HG03045 (cell line): ENCODE measurements around the gene DRGX.

Experiments
- ATAC-seq: cut with Tn5 transposase; IDR thresholded peaks from one replicate; pipeline ENCODE4 v1.9.1; 2021; ENCODE audit warnings: mild to moderate bottlenecking, moderate library complexity; ENCODE audit not compliant: unreplicated experiment

The DRGX gene

DNA sequence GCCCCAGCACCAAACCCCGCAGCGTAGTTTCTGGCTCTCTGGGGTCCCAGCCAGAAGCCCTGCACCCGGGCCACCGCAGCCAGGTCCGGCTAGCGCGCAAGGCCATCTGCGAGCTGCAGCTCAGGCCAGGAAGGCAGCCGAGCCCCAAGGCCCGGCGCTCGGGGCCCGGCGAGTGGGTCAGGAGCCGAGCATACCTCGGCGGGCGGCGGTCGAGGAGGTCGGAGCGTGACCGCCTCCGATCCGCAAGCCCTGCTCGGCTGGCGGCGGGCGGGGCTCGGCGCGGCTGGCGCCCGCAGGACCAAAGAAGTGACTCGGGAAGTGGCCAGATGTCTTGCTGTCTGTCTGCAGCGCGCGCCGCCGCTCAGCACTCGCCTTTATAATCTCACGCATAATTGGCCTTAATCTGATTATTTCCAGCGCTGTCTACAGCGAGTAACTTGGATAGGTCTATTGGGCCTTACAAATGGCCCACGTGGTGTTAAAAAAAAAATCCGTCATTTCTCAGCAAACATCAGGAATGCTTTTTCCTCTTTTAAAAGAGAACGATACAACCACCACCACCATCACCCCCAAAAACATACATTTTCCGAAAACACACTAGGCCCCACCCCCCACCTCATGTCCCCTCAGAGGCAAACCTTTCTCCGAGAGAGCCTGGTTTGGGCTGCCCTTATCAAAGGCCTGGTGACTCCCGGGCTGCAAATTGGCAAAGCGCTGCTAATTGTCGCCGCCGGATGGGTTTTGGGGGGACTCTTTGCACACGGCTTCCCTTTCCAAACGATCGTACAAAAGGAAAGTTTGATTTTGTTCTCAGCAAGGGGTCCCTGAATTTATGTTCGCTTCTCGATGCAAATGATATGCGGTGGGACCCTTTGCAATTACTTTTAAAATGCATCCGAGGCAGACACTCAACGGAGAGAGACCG is at the start of gene DRGX:
DRGX (minus strand) TSS at position 349 of the 925 bp plus-strand sequence. CDS start 649 bp downstream, outside the sequence.
- no peak for ATAC-seq

DNA sequence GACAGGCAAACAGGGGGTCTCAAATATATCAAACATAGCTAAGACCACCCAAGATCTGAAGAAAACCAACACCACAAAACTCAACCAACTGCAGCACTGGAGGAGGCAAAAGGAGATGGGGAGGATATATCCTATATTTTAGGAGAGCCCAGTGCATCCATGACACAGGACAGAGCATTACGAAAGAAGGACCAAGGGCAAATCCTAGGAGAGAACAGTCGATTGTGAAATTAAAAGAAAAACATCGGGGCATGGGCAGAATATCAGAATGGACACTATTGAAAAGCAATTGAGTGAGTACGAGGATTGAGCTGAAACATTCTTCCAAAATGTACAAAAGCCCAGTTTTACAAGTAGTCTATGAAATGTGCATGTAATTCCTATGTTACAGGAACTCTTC is 48.5 kb upstream of the DRGX start:
- no peak for ATAC-seq

DNA sequence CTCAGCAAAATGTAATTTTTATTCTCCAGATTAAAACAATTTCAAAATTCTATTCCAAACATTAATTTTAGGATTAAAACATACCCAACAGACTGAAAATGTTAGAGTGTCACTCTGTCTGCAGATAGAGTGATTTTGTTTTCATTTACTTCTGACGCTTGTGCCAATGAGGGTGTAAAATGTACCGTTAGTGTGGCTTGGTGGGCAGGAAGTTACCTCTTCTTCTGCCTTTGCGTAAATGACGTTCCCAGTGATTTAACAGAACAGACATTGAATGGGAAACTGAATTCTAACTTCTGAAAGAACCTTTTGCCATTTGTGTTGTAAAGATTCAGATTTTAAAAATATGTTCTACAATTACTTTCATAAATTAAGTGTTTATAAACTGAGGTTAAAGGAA is 47.0 kb upstream of the DRGX start:
- no peak for ATAC-seq

DNA sequence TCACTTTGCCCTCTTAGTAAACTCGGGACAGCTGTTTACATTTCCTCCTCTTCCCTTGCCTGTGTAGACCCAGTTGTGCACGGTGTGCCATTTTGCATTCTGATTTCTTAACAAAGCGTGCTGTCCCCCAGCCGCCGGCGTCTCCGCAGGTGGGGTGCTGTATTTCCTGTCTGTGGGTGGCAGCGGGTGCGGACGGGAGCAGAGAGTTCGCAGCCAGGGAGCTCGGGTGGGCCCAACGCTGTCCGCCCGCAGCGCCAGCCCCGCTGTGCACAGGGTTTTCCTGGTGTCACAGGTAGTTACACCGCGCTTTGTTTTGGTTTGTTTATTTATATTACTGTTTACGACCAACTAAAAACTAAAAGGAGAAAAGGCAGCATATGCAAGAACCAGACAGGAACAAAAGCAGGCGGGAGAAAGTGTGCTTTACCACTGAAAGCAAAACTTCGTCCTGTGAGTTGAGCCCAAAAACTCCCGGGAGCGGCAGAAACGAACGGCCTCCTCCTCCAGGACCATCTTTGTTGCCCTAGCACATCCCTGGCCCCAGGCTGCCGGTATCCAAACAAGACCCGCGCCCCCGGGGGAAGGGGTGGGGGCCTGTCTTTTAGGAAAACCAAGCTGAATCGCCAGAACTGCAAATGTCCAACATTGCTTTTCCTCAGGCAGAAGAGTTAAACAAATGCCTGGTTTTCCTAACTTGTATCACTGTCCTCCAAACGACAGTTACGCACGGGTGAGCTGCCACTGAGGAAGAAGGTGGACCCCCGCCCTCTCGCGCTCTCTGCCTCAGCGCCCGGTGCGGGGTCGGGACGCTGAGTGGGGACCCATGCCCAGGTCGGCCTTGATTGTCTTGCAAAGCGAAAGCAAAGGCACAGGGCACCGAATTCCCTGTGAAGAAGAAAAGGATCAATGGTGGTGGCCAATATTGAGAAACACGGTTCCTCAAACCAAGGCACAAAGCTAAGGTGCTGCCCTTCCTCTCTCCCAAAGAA is 45.9 kb upstream of the DRGX start:
- no peak for ATAC-seq

DNA sequence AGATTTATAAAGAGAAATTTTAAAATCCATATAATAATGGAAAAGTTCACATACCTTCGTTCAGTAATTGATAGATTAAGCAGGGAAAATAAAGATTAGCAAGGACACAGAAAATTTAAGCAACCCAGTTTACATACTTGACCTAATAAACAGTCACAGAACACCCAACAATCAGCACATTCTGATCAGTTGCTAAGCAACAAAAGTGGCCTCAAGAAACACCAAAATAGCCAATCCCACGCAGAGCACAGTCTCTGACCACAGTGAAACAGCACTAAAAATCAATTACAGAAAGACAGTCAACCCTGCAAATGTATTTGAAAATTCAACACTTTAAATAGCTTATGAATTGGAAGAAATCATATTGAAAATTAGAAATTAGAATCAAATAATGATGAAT is 39.3 kb upstream of the DRGX start:
- ATAC-seq, result no peak

DNA sequence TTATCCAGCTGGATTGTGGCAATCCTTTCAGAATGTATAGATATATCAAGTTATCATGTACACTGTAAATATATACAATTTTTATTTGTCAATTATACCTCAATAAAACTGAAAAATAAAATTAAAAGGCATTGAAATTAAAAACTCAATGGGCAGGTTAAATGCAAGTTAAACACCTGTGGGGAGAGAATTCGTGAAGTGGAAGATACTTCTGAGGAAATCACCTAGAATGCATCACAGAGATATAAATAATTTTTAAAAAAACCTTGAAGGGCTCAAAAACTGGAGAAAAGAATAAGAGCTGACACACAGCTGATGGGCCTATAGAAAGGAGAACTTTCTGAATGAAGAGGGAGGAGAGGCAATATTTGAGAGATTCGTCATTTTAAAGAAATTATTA is 37.2 kb upstream of the DRGX start:
- no peak for ATAC-seq

DNA sequence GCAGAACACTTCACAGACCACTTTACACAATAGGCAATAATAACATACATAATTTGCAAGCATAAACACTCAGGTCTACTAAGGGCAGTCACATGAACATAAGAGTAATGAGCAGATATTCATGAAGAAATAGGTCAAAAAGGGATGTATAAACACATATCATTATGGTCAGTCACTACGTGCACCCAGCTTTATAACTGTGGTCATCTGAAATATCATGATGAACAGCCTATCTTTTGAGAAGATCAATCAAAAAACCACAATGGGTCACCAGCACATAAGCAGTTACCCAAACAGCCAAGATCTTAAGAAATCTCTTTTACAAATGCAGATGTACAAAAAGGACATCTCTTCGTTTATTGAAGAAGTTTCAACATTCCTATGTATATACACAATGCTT is 35.5 kb upstream of the DRGX start:
- ATAC-seq, result no peak

DNA sequence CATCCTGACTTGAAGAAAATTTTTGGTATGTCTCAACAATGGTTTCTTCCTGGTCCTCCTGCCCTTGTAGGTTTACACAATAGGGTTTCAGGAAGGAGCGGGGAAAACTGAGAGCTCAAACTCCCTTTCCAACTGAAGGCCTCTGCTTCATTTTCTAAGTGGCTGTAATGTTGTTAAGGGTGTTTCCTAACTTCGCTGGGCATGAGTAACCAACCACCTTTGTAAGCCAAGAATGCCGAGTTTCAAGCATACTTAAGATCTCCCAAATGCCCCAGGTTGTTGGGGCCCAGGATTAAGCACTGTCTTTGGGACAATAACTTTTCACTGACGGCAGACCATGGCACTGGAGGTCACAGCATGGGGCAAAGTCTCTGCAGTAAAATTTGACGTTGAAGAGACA is 33.6 kb upstream of the DRGX start:
- ATAC-seq, result no peak

DNA sequence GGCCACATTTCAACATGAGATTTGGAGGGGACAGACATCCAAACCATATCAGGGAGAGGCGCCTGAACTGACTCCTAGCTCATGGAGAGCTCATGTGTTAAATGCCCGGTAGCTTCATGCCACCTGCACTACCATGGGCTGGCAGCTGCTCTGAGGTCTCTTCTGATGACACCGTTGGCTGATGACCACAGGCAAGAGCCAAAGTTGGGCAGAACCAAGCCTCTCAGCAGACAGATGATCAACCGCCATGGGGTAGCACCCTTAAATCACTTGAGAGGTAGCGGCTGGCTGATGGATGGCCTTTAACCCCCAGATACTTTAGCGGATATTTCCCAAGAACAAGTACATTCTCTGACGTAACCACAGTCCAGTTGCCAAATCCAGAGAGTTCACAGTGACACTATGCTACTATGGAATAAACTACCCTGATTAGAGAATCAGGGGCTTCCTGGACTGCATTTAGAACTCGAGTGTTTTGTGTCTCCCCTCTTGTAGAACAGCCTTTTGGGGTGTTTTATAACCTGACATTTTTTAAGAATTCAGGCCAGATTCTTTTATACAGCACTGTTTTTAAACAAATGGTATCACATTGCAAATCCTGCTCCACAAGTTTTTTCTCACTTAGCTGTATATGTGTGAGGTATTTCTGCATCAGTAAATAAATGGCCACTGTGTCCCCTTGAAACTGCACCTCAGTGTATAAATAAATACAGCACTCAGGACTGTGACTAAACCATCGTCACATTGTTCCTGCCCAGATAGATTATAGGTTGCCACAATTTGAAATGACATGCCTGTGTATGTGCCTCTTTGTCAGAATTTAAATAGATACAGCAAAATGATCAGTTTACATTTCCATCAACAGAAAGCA is 30.8 kb upstream of the DRGX start:
- no peak for ATAC-seq

DNA sequence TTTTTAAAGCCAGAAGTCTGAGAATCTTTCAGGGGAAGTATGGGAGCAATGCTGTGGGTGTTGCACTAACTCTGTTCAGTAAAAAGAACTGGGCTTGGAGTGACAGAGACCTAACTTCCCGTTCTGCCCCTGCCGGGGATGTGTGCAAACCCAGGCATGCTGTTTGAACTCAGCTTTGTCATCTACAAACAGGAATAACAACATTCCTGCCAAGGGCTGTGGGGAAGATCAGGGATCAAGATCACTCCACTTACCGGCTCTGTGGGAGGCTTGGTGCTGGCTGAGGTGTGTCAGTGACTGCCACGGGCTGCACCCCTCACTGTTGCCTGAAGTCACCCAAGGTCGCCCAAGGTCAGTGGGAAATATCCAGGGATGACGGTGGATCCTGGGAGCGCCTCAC is 23.1 kb upstream of the DRGX start:
- no peak for ATAC-seq

DNA sequence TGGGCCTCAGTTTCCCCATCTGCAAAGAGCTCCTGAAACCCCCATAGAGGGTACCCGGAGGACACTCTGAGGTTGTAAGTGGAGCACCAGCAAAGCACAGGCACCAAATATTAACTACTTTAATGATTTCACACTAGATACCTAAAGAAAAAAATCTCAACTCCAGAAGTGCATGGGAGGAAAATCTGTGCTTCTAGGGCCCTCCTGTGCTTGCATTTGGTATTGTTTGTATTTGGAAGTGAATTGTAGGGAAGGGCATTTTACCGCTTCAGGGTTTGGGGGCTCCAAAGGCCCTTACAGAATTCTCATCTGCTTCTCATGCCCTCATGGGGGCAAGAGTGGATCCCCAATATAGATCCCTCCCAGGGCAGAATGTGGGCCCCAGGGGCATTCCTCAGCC is 22.4 kb upstream of the DRGX start:
- ATAC-seq, result no peak

DNA sequence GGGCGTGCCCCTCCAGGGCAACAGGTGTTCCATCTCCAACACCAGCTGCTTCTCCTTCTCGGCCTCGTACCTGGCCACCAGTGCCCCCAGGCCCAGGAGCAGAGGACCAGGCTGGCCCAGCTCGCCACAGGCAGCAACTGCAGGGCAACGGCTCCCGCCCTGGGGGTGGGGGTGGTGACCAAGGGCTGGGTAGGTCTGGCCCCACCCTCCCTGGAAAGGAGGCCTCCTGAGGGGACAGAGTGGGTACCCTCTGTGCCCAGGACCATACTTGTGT is 22.1 kb upstream of the DRGX start:
- ATAC-seq, result no peak

DNA sequence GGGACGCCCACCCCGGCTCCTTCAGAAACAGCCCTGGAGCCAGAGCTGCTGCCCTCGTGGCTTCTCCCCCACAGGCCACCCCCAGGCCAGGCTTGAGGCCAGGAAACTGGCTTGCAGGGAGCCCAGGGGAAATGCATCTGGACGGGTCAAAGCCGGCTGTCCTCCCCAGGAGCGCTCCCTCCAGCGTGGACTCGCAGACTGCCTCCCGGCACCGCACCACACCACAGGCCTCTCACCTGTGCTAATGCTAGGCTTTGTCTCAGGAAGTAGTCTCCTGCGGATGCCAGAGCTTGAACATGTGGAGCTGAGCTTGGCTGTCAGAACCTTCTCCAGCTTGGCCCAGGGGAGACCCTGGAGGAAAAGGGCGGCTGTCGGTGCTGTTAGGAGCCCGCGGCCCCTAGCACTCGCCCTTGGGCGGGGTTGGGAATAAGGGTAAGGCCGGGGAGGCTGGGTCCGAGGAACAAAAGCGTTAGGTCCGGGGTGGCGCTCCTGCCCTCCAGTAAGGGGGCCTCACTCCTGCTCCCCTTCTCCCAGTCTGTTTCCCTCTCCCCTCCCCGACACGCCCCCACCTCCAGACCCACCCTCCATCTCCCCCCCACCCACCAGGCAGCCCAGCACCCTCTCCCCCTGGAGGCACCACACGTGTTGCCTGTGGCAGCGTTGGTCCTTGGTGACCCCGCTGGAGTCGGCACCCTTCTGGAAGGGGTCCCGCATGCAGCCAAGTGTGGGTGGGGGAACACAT is 21.6 kb upstream of the DRGX start:
- no peak for ATAC-seq

DNA sequence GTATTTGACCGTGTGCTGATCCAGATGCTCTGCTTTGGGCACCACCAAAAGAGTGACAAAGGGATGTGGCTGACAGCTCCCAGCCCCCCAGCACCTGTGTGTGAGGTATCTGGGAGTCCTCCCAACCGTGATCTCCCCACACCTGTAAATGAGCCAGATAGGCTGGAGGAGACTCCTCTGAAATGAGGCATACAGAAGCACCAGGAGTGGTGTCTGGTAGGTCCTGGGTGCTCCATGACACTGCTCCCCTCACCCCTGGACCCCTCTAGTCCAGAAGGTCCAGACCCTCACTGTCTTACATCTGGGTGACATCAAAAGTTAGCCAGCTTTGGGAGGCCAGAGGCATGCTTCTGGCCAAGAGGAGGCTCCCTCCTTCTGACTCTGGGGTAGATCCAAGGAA is 20.0 kb upstream of the DRGX start:
- no peak for ATAC-seq

DNA sequence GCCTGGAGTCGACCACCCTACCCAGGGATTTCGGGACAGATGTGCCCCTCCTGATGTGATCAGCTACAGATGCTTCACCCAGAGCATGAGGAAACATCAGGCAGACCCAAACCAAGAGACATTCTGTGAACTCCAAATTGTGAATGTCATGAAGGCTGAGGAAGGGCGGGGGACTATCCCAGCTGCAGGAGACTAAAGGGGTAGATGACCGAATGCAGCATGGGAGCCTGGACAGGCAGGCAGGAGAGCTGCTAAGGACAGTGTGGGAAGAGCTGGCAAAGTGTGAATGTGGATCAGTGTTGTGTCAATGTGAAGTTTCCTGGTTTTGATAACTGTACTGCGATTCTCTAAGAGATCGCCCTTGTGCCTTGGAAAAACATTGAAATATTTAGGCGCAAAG is 19.2 kb upstream of the DRGX start:
- ATAC-seq, result no peak

DNA sequence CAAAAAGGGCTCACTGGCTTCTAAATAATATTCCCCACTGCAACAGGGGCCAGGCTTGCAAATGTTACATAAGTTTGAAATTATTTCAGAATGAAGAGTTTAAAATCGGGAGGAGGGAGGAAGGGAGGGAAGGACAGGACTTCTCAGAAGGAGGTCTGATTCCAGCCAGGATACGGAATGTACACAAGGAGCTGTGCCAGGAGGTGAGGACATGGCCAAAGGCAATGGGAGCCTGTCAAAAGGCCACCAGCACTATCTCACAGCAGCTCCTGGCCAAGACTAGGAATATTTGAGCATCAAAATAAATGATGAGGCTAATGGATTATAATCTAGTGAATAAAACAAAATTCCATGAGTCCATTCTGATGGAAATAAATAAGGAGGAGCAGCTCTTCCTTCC is 18.6 kb upstream of the DRGX start:
- no peak for ATAC-seq

DNA sequence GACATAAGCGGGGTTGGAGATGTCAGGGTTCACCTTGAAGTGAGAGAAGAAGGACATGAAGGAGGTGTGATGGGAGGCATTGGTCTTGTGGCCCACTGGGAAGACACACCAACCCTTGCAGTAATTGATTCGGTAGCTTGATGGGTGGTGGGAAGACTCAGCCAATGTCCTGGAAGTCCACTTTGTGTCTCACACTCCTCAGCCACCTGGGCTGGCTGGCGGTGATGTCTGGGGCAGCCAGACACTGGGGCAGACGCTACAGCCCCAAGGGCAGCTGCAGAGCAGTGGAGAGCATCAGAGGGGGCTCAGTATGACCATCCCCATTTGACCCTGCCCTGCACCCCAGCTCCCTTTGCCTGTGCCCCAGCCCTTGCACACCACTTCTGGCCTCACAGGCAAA is 16.7 kb upstream of the DRGX start:
- no peak for ATAC-seq

DNA sequence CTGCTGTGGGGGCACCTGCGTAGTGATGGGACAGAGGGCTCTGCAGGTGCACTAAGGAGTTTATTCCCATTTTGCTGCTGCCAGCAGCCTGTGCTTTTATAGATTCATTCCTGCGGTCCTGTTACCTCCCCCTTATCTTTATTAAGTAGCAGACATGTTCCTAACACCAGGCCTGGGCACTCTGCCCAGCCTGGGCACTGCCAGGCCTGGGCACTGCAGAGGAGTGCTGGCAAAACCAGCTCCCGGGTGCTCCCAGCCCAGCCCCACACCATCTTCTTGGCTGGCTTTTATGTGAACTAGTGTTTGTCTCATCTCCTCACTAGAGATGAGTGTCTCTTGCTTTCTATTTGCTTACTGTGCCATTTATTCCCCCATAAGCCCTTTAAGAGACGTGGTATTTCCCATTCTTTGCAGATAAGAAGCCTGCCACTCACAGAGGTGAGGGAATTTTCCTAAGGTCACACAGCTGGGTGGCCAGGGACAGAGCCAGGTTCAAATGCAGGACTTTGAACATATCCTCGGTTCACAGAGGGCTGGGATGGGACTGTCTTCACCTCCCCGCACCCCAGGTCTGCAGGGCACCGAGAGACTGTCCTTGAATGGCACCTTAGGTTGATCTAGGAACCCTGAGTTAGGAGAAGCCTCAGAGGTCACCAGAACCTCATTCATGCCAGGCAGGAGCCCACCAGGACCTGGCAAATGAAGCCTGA is 14.6 kb upstream of the DRGX start:
- ATAC-seq, result no peak

DNA sequence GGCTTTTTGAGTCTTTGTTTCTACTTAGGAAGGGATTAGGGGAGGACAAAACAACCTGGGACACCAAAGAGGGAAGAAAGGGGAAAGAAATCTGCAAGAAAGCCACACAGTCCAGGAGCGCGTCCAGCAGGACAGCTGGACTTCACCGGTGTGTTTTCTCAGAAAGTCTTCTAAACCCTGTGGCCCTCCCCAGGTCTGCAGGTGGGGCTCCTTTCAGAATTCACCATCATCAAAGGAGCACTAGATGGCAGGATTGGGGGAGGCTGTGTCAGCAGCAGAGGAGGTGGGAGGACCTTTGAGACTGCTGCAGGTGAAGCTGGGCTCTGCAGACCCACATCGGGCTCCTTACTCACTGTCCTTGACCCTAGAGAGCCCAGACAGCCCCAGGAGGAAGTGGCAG is 13.9 kb upstream of the DRGX start:
- ATAC-seq, result no peak
